ENCODE results near the gene ATP13A5. TPM values are rescaled to one million over a fixed set of nuclear protein-coding genes. Genes with fewer than 3 reads are reported as not detected.
A peak's percentile ranks its signal among the peaks of the same experiment; 100 is the strongest.

Gene ATP13A5
- total RNA-seq, 1 donor from 2014 or later = not detected

DNA sequence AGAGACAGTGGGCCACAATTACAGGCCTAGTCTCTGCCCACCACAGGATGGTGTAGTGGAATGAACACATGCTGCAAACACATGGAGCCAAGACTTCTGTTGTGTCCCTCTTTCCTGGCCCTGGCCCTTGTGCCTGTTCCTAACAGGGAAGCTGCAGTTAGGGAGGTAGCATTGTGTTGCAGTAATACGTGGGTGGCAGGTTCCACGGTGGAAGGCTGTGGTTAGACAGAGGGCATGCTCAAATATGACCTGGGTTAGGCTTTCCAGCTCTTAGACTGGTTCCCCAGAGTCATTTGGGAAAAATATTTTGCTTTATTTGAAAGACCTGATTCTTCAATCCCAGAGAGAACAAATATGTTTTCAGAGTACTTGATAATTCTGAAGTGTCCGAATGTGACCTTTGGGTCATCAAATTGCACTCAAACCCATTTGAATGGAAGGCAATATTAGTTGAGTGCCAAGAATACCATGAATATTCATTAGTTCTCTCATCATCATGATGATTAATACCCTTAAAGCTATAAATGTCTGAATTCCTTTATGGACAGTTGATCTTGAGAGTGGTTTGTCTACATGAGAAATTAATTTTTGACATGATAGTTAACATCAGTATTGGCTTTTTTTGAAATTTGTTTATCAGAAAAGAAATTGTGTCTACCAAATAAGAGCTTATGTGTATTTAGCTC lies 109.1 kb downstream of the ATP13A5 start:
- no peak for DNase-seq

DNA sequence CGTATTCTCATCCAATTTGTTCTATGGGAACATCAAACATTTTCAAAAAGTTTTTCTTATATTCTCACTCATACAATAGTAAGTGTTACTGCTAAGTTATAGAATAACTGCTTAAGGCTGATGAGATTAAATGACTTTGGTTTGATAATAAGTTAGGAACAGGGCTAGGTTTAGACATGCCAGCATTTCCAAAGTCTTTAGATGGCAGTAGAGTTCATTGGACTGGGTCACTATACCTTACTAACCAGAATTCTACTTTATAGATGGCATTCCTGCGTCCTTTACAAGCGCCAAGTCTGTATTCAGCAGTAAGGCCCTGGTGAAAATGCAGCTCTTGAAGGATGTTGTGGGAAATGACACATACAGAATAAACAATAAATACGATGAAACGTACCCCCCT lies 115.8 kb downstream of the ATP13A5 start:
- no peak for DNase-seq

DNA sequence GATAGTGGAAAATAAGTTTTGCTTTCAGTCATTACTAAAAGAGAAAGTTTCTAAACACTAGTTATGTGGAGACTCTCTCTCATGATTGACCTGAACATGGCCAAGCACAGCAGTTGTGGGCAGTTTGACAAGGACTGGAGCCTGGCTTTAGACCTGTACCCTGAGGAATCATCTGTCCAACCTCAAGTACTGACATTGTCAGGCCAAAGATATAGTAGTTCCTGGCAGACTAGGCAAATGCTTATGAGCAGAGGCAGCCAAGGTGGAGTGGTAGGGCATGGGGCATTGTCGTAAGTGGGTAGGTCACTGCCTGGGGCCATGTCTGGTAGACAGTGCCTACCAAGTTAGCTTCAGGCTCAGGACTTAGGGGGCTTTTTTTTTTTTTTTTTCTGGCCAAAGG lies 116.6 kb downstream of the ATP13A5 start:
- no peak for DNase-seq

DNA sequence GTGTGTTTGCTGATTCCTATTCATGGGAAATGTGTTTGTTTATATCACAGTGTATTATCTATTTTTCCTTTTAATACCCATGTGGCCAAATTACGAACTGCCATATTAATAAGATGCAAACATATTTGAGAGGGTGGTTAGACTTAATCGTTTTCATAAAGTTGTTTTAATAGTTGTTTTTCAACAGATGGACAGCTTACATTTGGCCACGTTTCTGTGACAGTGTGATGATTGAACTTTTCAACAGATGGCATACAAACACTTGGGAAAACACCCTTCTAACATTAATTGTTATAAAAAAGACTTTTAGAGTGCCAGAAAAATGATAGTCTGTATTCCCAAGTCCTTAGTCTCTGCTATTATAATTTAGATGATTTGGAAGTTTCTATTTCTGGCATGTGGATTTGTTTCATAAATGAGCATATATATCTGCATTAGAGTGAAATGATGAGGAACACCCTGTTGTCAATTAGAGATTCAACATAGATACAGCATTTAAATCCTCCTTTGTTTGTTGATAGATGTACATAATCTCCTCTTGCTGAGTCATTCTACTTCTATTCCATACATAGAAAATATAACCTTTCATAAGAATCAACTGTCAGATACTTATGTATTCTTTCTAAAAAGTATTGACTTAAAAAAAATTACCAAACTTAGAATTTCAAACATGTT lies 124.4 kb downstream of the ATP13A5 start:
- no peak for DNase-seq

DNA sequence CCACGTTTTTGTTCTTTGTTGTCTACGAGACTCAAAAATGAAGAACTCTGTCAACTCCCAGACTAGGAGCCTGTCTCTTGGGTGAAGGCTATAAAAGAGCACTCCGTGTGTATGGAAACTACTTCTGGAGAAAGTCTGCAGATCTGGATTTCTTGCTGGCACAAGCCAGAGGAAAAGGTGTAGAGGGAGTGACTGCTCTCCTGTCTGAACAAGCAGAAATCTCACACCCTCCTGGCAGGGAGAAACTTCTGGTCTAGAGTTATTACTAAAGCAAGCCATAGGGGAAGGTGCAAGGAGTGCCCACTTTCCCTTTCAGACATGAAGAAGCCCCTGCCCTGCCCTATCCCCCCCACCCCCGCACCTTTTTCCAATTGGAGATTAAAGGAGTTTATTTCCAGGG lies 128.1 kb downstream of the ATP13A5 start:
- DNase-seq = no peak

DNA sequence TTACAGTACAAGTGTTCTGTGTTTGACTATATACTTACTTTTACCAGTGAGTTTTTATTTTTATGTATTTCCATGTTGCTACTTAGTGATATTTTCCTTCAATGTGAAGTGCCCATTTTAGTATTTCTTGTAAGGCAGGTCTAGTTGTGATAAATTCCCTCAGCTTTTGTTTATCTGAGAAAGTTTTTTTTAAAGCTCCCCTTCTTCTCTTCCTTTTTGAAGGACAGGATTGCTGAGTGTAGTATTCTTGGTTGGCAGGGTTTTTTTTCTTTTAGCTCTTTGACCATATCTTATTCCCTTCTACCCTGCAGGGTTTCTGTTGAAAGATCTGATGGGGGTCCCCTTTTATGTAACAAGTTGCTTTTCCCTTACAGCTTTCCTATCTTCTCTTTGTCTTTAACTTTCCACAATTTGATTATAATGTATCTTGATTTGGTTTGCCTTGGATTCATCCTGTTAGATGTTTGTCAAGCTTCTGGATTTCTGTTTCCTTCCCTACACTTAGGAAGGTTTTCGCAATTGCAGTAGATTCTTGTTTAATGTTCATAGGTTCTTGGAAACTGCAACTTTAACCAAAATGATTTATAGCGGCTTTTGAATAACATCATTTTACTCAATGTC lies 129.6 kb downstream of the ATP13A5 start:
- DNase-seq = no peak

DNA sequence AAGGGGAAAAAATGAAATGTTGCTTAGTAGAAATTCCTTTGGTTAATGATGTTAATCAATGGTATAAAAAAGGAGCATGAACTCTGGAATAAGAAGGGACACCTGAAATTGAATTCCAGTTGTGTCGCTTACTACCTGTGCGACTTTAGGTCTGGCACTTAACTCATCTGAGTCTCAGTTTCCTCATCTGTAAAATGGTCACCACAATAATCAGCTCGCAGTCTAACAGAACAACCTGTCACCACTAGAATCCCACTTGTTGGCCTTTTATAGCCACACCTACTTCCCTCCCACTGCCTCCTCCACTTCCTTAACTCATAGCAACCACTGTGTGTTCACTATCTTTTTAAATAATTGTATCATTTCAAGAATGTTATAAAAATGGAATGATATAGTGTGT lies 135.0 kb downstream of the ATP13A5 start:
- no peak for DNase-seq

DNA sequence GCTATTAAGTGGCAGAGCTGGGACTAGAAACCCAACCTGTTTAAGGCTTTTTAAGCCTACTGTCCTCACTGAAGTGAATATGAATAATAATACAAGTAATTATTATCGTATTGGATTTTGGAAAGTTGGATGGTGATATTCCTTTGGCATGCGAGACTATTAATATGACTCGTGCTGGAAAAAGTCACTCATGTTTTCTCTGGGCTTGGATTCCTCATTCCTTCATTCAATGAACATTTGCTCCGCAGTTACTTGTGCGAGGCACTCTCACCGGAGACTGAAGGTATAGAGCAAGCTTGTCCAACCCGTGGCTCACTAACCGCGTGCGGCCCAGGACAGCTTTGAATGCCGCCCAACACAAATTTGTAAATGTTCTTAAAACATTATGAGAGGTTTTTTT lies 136.8 kb downstream of the ATP13A5 start:
- no peak for DNase-seq

DNA sequence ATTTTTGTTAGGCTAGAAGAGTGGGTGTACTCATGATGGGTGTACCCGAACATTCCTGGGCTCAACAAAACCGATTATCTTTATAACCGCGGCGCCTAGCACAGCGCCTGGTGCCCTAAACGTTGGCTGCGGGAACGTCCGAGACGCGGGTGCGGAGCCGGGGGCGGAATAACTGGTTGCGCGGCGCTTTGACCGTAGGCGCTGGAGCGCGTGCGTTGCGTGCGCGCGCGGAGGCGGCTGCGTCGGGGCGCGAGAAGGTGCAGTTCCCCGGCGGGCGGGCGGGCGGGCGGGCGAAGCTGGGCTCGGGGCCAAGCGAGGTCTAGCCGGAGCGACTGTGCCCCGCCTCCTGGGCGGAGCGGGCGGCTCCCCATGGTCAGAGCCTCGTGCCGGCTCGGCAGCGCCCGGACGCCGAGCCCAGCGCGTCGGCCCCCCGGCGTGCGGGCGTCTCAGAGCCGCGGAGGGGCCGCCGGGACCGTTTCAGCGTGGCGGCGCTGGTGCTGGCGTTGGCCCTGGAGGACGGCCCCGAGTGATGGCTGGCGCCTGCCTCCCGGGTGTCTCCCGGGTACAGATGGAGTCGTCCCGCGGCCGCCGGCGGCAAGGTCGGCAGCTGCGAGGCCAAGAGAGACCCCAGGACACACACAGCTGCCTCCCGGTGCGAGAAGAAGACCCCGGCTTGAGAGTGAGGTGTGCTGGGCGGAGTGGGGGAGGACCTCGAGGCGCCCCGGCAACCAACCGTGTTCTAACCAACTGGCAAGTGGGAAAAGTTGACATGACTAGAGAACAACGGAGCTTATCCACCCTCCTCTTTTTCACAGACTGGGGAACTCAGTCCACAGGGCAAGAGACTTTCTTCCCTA lies 137.5 kb downstream of the ATP13A5 start, which contains the start of gene PLAAT1:
Gene PLAAT1 (plus strand): TSS at position 373 of the 857 bp plus-strand sequence. CDS start 14,429 bp downstream, outside the sequence.
- DNase-seq = peak; percentile 60

DNA sequence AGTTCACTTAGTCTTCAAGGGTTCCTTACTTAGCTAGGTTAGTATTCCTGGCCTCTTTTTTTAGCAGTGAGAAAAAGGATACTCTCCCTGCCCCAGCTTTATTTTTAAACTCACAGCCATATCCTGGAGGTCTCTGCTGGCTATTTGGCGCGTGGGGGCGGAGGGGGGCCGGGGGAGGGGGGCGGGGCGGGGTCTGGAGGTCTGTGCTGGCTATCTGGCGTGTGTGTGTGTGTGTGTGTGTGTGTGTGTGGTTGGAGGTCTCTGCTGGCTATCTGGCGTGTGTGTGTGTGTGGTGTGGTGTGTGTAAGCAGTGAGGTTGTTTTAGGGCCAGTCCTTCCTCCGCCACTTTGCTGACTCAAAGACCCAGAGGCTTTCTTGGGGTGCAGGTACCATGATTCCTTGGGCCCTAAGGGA lies 138.1 kb downstream of the ATP13A5 start:
- peak; percentile 12 for DNase-seq

DNA sequence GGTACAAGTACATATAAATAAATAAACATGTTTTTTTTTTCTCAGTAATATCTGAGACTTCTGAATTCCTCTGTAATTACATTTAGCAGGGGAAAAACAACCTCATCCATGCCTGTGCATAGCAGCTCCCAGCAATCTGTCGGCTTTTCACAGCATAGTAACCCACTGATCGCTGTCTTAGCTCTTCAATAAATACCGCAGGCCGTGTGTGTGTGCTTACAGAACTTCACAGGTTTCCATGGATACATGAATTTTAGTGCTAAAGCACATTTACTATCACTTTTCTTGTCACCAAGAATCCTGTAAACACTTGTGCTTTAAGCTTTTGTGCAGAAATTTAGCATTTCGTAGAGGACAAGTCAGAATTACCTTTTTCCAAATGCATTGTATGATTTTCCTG lies 141.5 kb downstream of the ATP13A5 start:
- no peak for DNase-seq

DNA sequence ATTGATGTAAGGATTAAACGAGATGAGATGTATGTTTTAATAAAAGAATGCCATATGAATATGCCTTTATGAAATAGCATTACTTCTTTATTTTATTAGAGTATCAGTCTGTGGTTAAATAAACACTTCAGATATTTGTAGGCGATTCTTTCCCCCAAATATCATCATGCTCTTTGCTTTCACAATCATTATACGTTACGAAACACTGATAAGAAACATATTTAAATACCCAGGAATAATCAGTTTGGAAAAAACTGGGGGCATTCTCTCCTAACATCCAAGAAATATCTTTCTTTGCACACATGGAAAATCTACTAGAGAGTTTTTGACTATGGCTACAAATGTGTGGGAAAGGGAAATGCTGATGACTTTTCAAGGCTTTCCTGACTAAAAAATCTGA lies 142.0 kb downstream of the ATP13A5 start:
- DNase-seq = no peak

DNA sequence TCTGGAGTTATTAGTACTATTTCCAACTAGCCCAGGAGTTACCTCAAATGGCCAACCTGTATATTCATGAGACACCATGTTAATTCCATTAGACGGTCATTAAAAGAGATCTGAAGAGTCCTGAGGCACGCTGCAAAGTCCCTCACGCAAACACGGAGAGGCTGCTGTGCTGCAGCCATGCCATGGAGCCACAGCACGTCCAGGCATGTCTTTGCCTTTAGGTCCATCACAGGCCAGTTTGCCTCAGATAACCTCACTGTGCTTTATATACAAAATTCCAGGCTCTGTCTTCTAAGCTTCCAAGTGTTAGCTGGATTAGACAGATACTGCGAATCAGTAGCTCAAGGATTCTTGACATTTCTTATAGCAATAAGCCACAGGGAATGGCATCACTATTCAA lies 147.4 kb downstream of the ATP13A5 start:
- DNase-seq = no peak

DNA sequence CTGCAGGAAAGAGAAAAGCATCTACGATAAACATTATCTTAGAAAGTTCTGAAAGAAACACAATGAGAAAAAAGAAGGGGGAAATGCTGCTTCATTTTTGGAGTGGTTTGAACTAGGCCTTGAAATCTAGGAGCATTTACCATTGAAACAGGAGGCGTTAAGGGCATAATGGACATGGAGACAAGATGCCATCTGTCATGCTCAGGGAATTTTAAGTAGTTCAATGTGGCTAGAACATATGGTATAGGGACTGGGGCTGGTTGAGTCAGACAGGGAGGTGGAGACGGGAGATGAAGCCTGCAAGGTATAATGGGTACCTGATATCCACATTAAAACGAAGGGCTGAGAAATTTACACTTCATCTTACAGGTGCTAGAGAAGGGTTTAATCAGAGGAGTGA lies 147.9 kb downstream of the ATP13A5 start:
- DNase-seq = no peak

DNA sequence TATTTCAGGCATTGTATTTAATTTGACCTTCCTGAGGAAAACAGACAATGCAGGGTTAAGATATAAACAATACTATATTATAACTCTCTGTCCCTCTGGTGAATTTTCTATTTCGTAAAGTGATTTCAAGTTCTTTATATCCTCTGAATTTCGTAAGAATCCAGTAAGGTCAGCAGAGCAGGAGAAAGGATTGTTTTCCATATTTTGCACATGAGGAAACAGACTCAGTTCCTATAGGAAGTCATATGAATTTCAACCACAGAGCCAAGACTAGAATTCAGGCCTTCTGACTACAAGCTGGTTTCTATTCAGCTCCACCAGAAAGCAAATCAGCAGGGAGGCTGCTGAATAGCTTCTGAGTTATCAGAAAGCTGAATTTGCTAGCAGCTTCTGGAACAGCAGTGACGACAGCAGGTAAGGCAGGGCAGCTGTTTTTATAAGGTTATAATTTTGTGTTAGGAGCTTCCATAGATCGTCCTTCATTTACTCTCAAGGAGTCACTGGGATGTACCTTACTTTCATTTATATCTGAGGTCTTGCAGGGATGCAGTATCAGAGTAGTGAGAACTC lies 148.6 kb downstream of the ATP13A5 start:
- peak; percentile 57 for DNase-seq

DNA sequence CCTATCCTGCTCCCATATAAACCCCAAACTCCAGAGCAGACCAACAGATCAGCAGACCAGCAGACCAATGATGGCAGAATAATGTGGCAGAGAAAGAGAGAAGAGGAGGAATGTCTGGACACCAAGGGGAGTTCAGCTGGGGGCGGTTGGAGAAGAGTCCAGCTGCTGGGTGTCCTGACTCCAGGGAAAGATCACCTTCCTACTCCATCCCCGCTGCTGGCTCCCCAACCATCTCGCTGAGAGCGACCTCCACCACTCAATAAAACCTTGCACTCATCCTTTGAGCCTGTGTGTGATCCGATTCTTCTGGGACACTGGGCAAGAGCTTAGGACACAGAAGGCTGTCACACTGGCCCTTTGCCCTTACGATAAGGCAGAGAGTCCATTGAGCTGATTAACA lies 150.3 kb downstream of the ATP13A5 start:
- no peak for DNase-seq

DNA sequence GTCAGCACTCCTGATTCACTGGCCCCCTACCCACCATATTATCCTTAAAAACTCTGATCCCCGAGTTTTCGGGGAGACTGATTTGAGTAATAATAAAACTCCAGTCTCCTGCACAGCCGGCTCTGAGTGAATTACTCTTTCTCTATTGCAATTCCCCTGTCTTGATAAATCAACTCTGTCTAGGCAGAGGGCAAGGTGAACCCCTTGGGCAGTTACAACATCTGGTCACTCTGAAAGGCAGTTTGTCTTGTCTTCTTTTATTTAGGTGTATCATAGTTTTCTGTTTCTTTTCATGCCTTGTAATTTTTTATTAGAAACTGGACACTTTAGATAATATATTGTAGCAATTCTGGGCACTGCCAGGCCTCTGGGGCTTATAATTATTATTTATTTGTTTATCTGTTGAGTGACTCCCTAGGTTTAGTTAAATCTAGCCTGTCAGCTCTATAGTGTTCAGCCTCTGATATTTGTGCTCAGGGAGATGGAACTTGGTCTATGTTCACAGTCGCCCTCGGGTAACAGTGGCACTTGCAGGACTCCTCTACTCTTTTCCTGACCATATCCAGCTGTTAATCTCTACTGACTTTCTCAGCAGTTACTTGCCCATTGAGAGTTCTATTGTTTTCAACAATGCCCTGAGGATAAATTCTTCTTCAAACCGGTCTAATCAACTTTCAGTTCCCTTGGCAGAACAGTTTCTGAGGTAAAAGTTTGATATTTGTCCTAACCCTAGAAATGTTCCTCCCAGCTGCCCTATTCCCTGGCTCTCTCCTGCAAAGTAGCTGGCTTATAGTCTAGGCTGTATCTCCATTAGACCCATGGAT lies 153.0 kb downstream of the ATP13A5 start:
- no peak for DNase-seq
